Measurements from ENCODE around the gene ZNF682.
"Not testable (repeated sequence)": the region's sequence is repeated elsewhere in the genome, so short reads cannot be mapped to it uniquely, and the experiment has no call there.

The ZNF682 gene

GRCh38 chr19:19997656-19998268 lies 41.5 kb downstream of the ZNF682 start:
- peak; percentile 56 for DNase-seq

GRCh38 chr19:19966862-19967261 lies 72.4 kb downstream of the ZNF682 start:
- DNase-seq = no peak

- not testable (repeated sequence) for DNase-seq
Measured at GRCh38 chr19:19966126-19966525, 73.2 kb downstream of the ZNF682 start.

GRCh38 chr19:19964416-19964815 lies 74.9 kb downstream of the ZNF682 start:
- DNase-seq = no peak

GRCh38 chr19:19959151-19959799 lies 80.0 kb downstream of the ZNF682 start:
- peak; percentile 72 for DNase-seq

GRCh38 chr19:19957766-19958165 lies 81.5 kb downstream of the ZNF682 start:
- DNase-seq = not testable (repeated sequence)

- no peak for DNase-seq
Measured at GRCh38 chr19:19956434-19957075, 82.8 kb downstream of the ZNF682 start.

GRCh38 chr19:19955208-19955607 lies 84.1 kb downstream of the ZNF682 start:
- DNase-seq = no peak

All from CD4-positive, alpha-beta T cell treated with Interleukin-6 for 4 hours (primary cell).